Activated naive CD4-positive, alpha-beta T cell treated with Interleukin-2 at 50 U/mL for 16 hours (primary cell): Measurements from ENCODE around the gene PCSK7.
A peak's percentile ranks its signal among the peaks of the same experiment; 100 is the strongest.

Experiments
- DNase-seq: peaks from one replicate; pipeline ENCODE4 v3.0.0-alpha.2; 2020

Gene PCSK7

GRCh38 chr11:117181586-117182550 lies 50.0 kb downstream of the PCSK7 start:
- no peak for DNase-seq

- peak; percentile 59 for DNase-seq
Observed at GRCh38 chr11:117180661-117181585, 51.0 kb downstream of the PCSK7 start.

- no peak for DNase-seq
Observed at GRCh38 chr11:117180020-117180419, 51.9 kb downstream of the PCSK7 start.

GRCh38 chr11:117179048-117179999 lies 52.5 kb downstream of the PCSK7 start:
- peak; percentile 50 for DNase-seq

- DNase-seq = peak; percentile 90
Observed at GRCh38 chr11:117178210-117179034, 53.5 kb downstream of the PCSK7 start, which contains the start of gene SIDT2. Gene SIDT2, plus strand, starts transcription at chr11:117178743. Its CDS starts 521 bp downstream, at chr11:117179264.

GRCh38 chr11:117177534-117178209 lies 54.2 kb downstream of the PCSK7 start:
- DNase-seq = no peak

- DNase-seq = no peak
Observed at GRCh38 chr11:117176186-117176585, 55.7 kb downstream of the PCSK7 start.

- no peak for DNase-seq
Observed at GRCh38 chr11:117175781-117176180, 56.1 kb downstream of the PCSK7 start.

- DNase-seq = no peak
Observed at GRCh38 chr11:117175104-117175503, 56.8 kb downstream of the PCSK7 start.

GRCh38 chr11:117172724-117173421 lies 59.0 kb downstream of the PCSK7 start:
- DNase-seq = no peak

GRCh38 chr11:117171404-117172061 lies 60.3 kb downstream of the PCSK7 start:
- no peak for DNase-seq

GRCh38 chr11:117171007-117171403 lies 60.9 kb downstream of the PCSK7 start:
- no peak for DNase-seq

GRCh38 chr11:117170210-117170609 lies 61.7 kb downstream of the PCSK7 start:
- no peak for DNase-seq

GRCh38 chr11:117169736-117170135 lies 62.1 kb downstream of the PCSK7 start:
- DNase-seq = no peak

GRCh38 chr11:117166491-117166890 lies 65.4 kb downstream of the PCSK7 start:
- DNase-seq = no peak

- DNase-seq = no peak
Observed at GRCh38 chr11:117160826-117161225, 71.0 kb downstream of the PCSK7 start.

- no peak for DNase-seq
Observed at GRCh38 chr11:117159892-117160291, 72.0 kb downstream of the PCSK7 start.

GRCh38 chr11:117157507-117157906 lies 74.4 kb downstream of the PCSK7 start:
- DNase-seq = no peak

GRCh38 chr11:117154468-117154867 lies 77.4 kb downstream of the PCSK7 start:
- no peak for DNase-seq
